ENCODE measurements around the gene TPSAB1.

Gene TPSAB1

DNA sequence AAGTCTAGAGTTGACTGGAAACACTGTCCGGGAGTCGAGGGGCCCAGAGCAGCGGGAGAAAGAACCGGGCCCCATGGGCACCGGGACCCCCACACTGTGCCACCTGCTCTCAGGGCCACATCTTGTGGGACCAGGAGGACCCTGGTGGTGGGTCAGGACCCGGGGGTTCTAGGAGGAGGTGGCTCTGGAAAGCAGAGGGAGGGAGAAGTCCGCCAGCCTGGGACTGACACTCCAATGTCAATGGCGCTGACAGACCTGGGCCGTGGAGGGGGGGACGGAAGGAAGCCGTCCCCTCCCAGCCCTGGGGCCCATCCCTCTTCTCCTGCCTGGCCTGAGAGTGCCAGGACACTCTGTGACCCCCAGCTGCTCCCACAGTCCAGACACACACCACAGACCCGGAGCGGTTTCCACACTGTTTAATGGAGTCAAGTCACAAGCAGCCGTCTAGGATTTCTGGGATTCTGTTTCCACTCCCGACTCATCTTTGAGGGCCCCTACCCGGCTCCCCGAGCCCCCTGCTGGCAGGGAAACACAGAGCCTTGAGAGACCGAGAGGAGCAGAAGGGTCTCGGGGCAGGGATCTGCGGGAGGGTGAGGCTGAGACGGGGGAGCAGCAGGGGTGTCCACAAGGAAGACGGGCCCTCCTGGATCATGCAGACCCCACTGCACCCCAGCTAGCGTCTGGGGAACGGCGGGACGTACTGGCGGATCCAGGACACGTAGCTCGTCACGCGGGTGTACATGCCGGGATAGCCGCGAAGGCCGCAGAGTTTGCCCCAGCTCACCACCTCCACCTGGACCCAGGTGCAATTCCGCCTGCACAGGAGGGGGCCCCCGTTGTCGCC lies 45.4 kb downstream of the TPSAB1 start:
- no peak for DNase-seq (ENCODE audit: low read depth)

DNA sequence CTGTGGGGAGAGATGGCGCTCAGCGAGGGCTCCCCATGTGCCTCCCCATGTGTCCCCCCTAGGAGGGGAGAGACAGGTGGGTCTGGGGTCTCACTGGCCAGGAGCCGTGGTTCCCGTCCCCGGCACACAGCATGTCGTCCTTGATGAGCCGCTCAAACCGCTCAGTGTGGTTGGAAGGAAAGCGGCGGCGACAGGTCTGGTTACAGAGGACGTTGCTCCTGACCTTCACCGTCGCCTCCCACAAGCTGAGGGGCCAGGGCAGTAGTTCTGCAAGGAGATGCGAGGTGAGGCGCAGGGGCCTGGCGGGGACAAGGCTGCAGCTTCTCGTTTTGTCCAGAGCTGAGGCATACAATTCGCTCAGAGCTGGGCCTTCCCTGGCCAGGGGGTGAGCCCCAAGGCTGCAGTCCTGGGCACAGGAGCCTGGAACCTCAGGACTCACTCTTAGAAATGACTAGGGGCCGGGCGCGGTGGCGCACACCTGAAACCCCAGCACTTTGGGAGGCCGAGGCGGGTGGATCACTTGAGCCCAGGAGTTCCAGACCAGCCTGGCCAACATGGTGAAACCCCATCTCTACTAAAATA lies 46.1 kb downstream of the TPSAB1 start:
- DNase-seq (ENCODE audit: low read depth), result no peak

- no peak for DNase-seq (ENCODE audit: low read depth)
Observed at GRCh38 chr16:1287982-1288670, 47.6 kb downstream of the TPSAB1 start.

- no peak for DNase-seq (ENCODE audit: low read depth)
Observed at GRCh38 chr16:1288813-1289476, 48.4 kb downstream of the TPSAB1 start.

- DNase-seq (ENCODE audit: low read depth), result no peak
Observed at GRCh38 chr16:1289477-1289866, 49.0 kb downstream of the TPSAB1 start.

DNA sequence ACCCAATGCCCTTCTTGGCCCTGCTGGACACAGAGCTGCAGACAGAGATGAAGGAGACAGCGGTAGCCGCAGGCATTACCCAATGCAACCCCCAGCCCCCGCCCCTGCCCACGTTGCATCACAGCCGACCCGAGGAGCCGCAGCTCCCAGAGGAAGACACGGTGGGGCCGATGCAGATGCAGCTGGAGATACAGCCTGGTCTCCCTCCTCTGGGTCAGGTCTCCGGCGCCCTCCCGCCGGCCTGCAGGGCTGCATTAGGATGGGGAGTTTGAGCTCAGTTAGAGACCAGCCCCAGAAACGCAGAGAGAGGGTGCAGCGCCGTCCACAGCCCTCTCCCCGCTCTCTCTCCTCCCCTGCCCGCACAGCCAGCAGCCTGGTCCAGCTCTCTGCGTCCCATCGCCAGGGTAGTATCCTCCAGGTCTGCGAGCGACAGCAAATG lies 49.6 kb downstream of the TPSAB1 start:
- no peak for DNase-seq (ENCODE audit: low read depth)

- no peak for DNase-seq (ENCODE audit: low read depth)
Observed at GRCh38 chr16:1290860-1291575, 50.5 kb downstream of the TPSAB1 start.

DNA sequence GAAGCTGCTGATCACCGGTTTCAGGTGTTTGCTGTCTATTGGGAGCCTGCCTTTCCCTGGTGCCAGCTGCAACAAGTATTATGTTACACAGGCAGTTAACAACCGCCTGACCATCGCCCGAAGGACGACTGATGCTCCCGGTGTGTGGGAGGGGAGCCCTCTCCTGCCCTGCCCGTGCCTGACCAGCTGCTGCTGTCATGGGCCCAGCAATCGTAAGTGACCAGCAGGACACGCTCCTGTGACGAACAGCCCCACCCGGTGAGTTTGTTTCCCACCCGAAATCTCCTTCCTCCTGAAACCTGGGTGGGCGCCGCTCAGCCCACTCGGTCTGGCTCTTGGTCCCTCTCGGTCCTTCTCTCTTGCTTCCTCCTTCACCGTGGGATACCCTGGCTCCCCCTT lies 51.1 kb downstream of the TPSAB1 start:
- DNase-seq (ENCODE audit: low read depth), result no peak
